Lung (tissue), 12 donors: ENCODE data around the gene ZEB2. TPM values are rescaled to one million over a fixed set of nuclear protein-coding genes. Genes with fewer than 3 reads are reported as not detected.
A peak's percentile ranks its signal among the peaks of the same experiment; 100 is the strongest.

Experiments used
- ATAC-seq: fragments of 200-7000 bp; cut with Tn5 transposase; one replicate; pipeline ENCODE4 v1.9.1; 2020; ENCODE audit warnings: moderate number of reproducible peaks; ENCODE audit not compliant: insufficient read depth, low FRiP score
- DNase-seq, 3 donors: peaks; one replicate each; pipeline ENCODE4 v3.0.0-alpha.2; 2013 to 2017
- H3K27ac ChIP-seq, 2 donors: one replicate each; pipeline ENCODE4 v1.5.1; 2013; ENCODE audit warnings: mild to moderate bottlenecking in 2 of 2, moderate library complexity in 2 of 2, control low read depth in 1 of 2, inconsistent platforms in 1 of 2, low read depth in 1 of 2, low read length in 1 of 2
- H3K27me3 ChIP-seq, 3 donors: one replicate each; pipeline ENCODE4 v1.5.1; 2013; ENCODE audit warnings: low read length in 2 of 3; ENCODE audit not compliant: control insufficient read depth in 3 of 3, insufficient read depth in 3 of 3
- H3K36me3 ChIP-seq, 4 donors: one replicate each; pipeline ENCODE4 v1.5.1; 2013; ENCODE audit warnings: low read length in 4 of 4, mild to moderate bottlenecking in 1 of 4, moderate library complexity in 1 of 4; ENCODE audit not compliant: control insufficient read depth in 4 of 4, insufficient read depth in 4 of 4
- H3K4me1 ChIP-seq, 5 donors: one replicate each; pipeline ENCODE4 v1.5.1; 2013; ENCODE audit warnings: low read length in 5 of 5, mild to moderate bottlenecking in 2 of 5, moderate library complexity in 1 of 5; ENCODE audit not compliant: control insufficient read depth in 5 of 5, insufficient read depth in 5 of 5
- H3K4me3 ChIP-seq: one replicate; pipeline ENCODE4 v1.5.1; 2013; ENCODE audit warnings: mild to moderate bottlenecking, control low read depth, moderate library complexity
- H3K9ac ChIP-seq, 2 donors: one replicate each; pipeline ENCODE4 v1.5.1; 2013; ENCODE audit warnings: low read length in 2 of 2, control low read depth in 1 of 2; ENCODE audit not compliant: insufficient read depth in 1 of 2
- H3K9me3 ChIP-seq, 4 donors: one replicate each; pipeline ENCODE4 v1.5.1; 2013; ENCODE audit warnings: low read length in 3 of 4, mild to moderate bottlenecking in 1 of 4, moderate library complexity in 1 of 4; ENCODE audit not compliant: control insufficient read depth in 4 of 4, insufficient read depth in 3 of 4
- CTCF ChIP-seq: IDR thresholded peaks from 2 replicates; pipeline ENCODE4 v1.5.1; 2012; ENCODE audit warnings: mild to moderate bottlenecking; ENCODE audit errors: control extremely low read depth, extremely low read depth
- WGBS, 2 donors: extraction: QIAGEN DNeasy Blood & Tissue Kit; methylation state at CpG; one replicate each; pipeline ENCODE4 v1.1.7; 2013; 5-methylcytosine and 5-hydroxymethylcytosine counted together
- polyA plus RNA-seq, 2 donors: library from polyadenylated mRNA; stranded (reverse); fragments of 200-250 nt; gene quantifications; one replicate each; pipeline ENCODE4 v1.2.1, GENCODE V29; 2013
- total RNA-seq, 2 donors: library from RNA; depleted of rRNA in 1 of 2; stranded (reverse); fragments of >200 nt in 1 of 2; gene quantifications; one replicate each; pipeline ENCODE4 v1.2.1, GENCODE V29; 2014 to 2021
- donor health status: control.
- donor health status: control.
- donor health status: Bipolar disorder and iron deficiency.
- donor health status: healthy.
- donor health status: DM: yes; HTN: yes; CAD: no.

ZEB2 gene
- total and polyA plus RNA-seq, 4 donors = 27.0 to 332 (median 127) TPM

- H3K27ac ChIP-seq = peak overlapping the region in 1 of 2 donors; percentile 33
- ATAC-seq = no peak
- no peak overlapping the region for H3K9ac ChIP-seq
- no peak for TF ChIP-seq CTCF
- 86 to 89% methylated on average over 9 of the region's 9 CpGs for WGBS, 2 donors
- no peak overlapping the region for H3K4me3 ChIP-seq
- DNase-seq = peak; percentile 55 to 84 (median 83)
- H3K4me1 ChIP-seq = peaks cover 0 to 53% (median 6%) of the 10 kb centered on the region in 5 donors
- H3K36me3 ChIP-seq = peaks cover 11 to 67% (median 38%) of the 10 kb centered on the region in 4 donors
- H3K27me3 ChIP-seq = no peaks in the 10 kb centered on the region
- no peaks in the 10 kb centered on the region for H3K9me3 ChIP-seq
Measured at GRCh38 chr2:144404586-144405314, 115.2 kb downstream of the ZEB2 start.

- 77 to 87% methylated on average over 16 of the region's 16 CpGs for WGBS, 2 donors
- H3K27me3 ChIP-seq = no peaks in the 10 kb centered on the region
- ATAC-seq (no peak), DNase-seq (peak in 2 of 3 donors; percentile 50 to 57)
- no peak for TF ChIP-seq CTCF
- H3K36me3 ChIP-seq = peaks cover 13 to 68% (median 43%) of the 10 kb centered on the region in 4 donors
- peak overlapping the region in 1 of 2 donors; percentile 82 for H3K27ac ChIP-seq
- H3K4me1 ChIP-seq = peaks cover 0 to 53% (median 6%) of the 10 kb centered on the region in 5 donors
- H3K9me3 ChIP-seq = no peaks in the 10 kb centered on the region
- H3K4me3 ChIP-seq = no peak overlapping the region
- no peak overlapping the region for H3K9ac ChIP-seq
Measured at GRCh38 chr2:144403933-144404332, 116.0 kb downstream of the ZEB2 start.

GRCh38 chr2:144402251-144402650 lies 117.7 kb downstream of the ZEB2 start:
- Histone ChIP-seq H3K27ac (peak overlapping the region in 1 of 2 donors; percentile 42), H3K4me3 (no peak overlapping the region), H3K36me3 (peaks cover 21 to 64% (median 45%) of the 10 kb centered on the region in 4 donors), H3K9me3 (no peaks in the 10 kb centered on the region), H3K4me1 (peaks cover 0 to 53% (median 6%) of the 10 kb centered on the region in 5 donors), H3K27me3 (no peaks in the 10 kb centered on the region), H3K9ac (peak overlapping the region in 1 of 2 donors; percentile 45)
- DNase-seq = peak; percentile 92 to 97 (median 96)
- WGBS, 2 donors = 70 to 80% methylated on average over 6 of the region's 6 CpGs
- no peak for TF ChIP-seq CTCF
- no peak for ATAC-seq
